Mesenchymal stem cell (in vitro differentiated cells and primary cell): Measurements from ENCODE around the gene BPIFB1.
A peak's percentile ranks its signal among the peaks of the same experiment; 100 is the strongest.

Experiments used
- DNase-seq: peaks from one replicate; pipeline ENCODE4 v3.0.0-alpha.2; 2013
- H2AFZ ChIP-seq: one replicate; pipeline ENCODE4 v1.6.1; 2013; ENCODE audit warnings: low read depth, mild to moderate bottlenecking, control low read depth, inconsistent platforms, low read length, moderate library complexity
- H2AK5ac ChIP-seq: 2 replicates; pipeline ENCODE4 v1.6.1; 2013; ENCODE audit warnings: low read length, moderate library complexity, mild to moderate bottlenecking, inconsistent platforms; ENCODE audit not compliant: severe bottlenecking
- H2BK120ac ChIP-seq: one replicate; pipeline ENCODE4 v1.6.1; 2013; ENCODE audit warnings: low read depth, mild to moderate bottlenecking, inconsistent platforms, low read length, moderate library complexity
- H2BK12ac ChIP-seq, 2 experiments: one replicate each; pipeline ENCODE4 v1.6.1; 2013; ENCODE audit warnings: inconsistent platforms in 2 of 2, low read length in 2 of 2, mild to moderate bottlenecking in 2 of 2, moderate library complexity in 2 of 2, control low read depth in 1 of 2
- H2BK15ac ChIP-seq: one replicate; pipeline ENCODE4 v1.6.1; 2013; ENCODE audit warnings: mild to moderate bottlenecking, low read depth, inconsistent platforms; ENCODE audit not compliant: poor library complexity, severe bottlenecking
- H2BK5ac ChIP-seq: 2 replicates; pipeline ENCODE4 v1.6.1; 2013; ENCODE audit warnings: low read depth, mild to moderate bottlenecking, low read length, control low read depth, inconsistent platforms; ENCODE audit not compliant: poor library complexity, severe bottlenecking
- H3K14ac ChIP-seq, 2 experiments: one replicate each; pipeline ENCODE4 v1.6.1; 2013; ENCODE audit warnings: inconsistent platforms in 2 of 2, low read length in 2 of 2, control low read depth in 1 of 2, mild to moderate bottlenecking in 1 of 2, moderate library complexity in 1 of 2
- H3K18ac ChIP-seq, 2 experiments: one replicate each; pipeline ENCODE4 v1.6.1; 2013; ENCODE audit warnings: inconsistent platforms in 2 of 2, low read length in 2 of 2, control low read depth in 1 of 2, low read depth in 1 of 2, mild to moderate bottlenecking in 1 of 2
- H3K23ac ChIP-seq, 2 experiments: one replicate each; pipeline ENCODE4 v1.6.1; 2013; ENCODE audit warnings: inconsistent platforms in 2 of 2, low read length in 2 of 2, mild to moderate bottlenecking in 2 of 2, moderate library complexity in 2 of 2, control low read depth in 1 of 2
- H3K27ac ChIP-seq: 2 replicates; pipeline ENCODE4 v1.5.1; 2013; ENCODE audit warnings: mild to moderate bottlenecking, moderate library complexity, low read length, control low read depth, inconsistent platforms; ENCODE audit not compliant: poor library complexity, severe bottlenecking
- H3K27me3 ChIP-seq, 2 experiments: 2 replicates each; pipeline versions ENCODE4 v1.6.1 to v1.7.0; 2013; ENCODE audit warnings: low read length in 2 of 2, mild to moderate bottlenecking in 2 of 2, moderate library complexity in 2 of 2, control low read depth in 1 of 2, inconsistent platforms in 1 of 2; ENCODE audit not compliant: control insufficient read depth in 1 of 2, insufficient read depth in 1 of 2
- H3K36me3 ChIP-seq, 2 experiments: 2 replicates each; pipeline versions ENCODE4 v1.6.1 to v1.7.0; 2013; ENCODE audit warnings: low read length in 2 of 2, control low read depth in 1 of 2, inconsistent platforms in 1 of 2, low read depth in 1 of 2, mild to moderate bottlenecking in 1 of 2; ENCODE audit not compliant: insufficient read depth in 2 of 2, control insufficient read depth in 1 of 2
- H3K4ac ChIP-seq, 2 experiments: one replicate each; pipeline ENCODE4 v1.6.1; 2013; ENCODE audit warnings: inconsistent platforms in 2 of 2, low read length in 2 of 2, mild to moderate bottlenecking in 2 of 2, moderate library complexity in 2 of 2, control low read depth in 1 of 2, low read depth in 1 of 2
- H3K4me1 ChIP-seq: 2 replicates; pipeline ENCODE4 v1.6.1; 2013; ENCODE audit warnings: low read depth, low read length, control low read depth; ENCODE audit not compliant: control insufficient read depth, insufficient read depth
- H3K4me2 ChIP-seq: 2 replicates; pipeline ENCODE4 v1.6.1; 2013; ENCODE audit warnings: low read length, mild to moderate bottlenecking, inconsistent platforms; ENCODE audit not compliant: poor library complexity, severe bottlenecking
- H3K4me3 ChIP-seq, 2 experiments: 2 replicates each; pipeline versions ENCODE4 v1.5.1 to v1.7.0; 2013; ENCODE audit warnings: low read length in 2 of 2, mild to moderate bottlenecking in 2 of 2, control low read depth in 1 of 2, low read depth in 1 of 2; ENCODE audit not compliant: insufficient read depth in 1 of 2
- H3K79me1 ChIP-seq: replicated peaks from 2 replicates; pipeline ENCODE4 v1.6.1; 2013; ENCODE audit warnings: mild to moderate bottlenecking, control low read depth, low read length, inconsistent platforms; ENCODE audit not compliant: poor library complexity, severe bottlenecking
- H3K9ac ChIP-seq: 2 replicates; pipeline ENCODE4 v1.7.0; 2013; ENCODE audit warnings: mild to moderate bottlenecking, low read length, moderate library complexity
- H3K9me3 ChIP-seq: 2 replicates; pipeline ENCODE4 v1.7.0; 2013; ENCODE audit warnings: mild to moderate bottlenecking, low read length; ENCODE audit not compliant: control insufficient read depth
- H4K8ac ChIP-seq: one replicate; pipeline ENCODE4 v1.6.1; 2013; ENCODE audit warnings: inconsistent platforms, mild to moderate bottlenecking, low read length, moderate library complexity
- H4K91ac ChIP-seq: one replicate; pipeline ENCODE4 v1.6.1; 2013; ENCODE audit warnings: mild to moderate bottlenecking, low read length, inconsistent platforms
- WGBS: methylation state at CpG from one replicate; pipeline ENCODE4 v1.1.7; 2013; ENCODE audit warnings: mixed read lengths; 5-methylcytosine and 5-hydroxymethylcytosine counted together

The BPIFB1 gene

DNA sequence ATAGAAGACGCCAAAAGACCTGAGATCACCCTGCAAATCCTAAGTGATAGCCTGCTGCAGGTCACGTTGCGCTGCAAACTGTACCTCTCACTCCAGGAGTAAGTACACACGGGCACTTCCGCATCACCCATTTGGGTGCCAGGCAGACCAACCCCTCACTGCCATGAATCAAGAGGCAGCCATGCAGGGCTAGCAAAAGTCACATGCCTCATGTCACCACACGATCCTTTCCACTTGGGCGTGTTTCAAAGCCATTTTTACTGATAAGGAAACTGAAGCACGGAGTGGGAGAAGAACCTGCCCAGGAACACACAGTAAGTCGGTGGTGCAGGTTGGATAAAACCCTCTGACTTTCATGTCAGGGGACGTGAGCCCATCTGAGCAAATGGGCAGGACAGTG, 37.0 kb downstream of the BPIFB1 start:
- DNase-seq, result no peak
- H3K27ac ChIP-seq, result no peak overlapping the region
- H2BK120ac ChIP-seq, result no peak overlapping the region
- no peak overlapping the region for H2AFZ ChIP-seq
- H3K9ac ChIP-seq, result no peak overlapping the region
- H2AK5ac ChIP-seq, result no peak overlapping the region
- no peak overlapping the region for H4K8ac ChIP-seq
- no peak overlapping the region for H3K14ac ChIP-seq
- no peak overlapping the region for H4K91ac ChIP-seq
- no peak overlapping the region for H2BK12ac ChIP-seq
- H2BK15ac ChIP-seq, result no peak overlapping the region
- no peak overlapping the region for H3K4ac ChIP-seq
- 92% methylated on average over 10 of the region's 10 CpGs for WGBS
- H3K4me3 ChIP-seq, result no peak overlapping the region
- H3K27me3 ChIP-seq, result peaks cover 37 to 84% of the 10 kb centered on the region in 2 experiments
- no peak overlapping the region for H3K23ac ChIP-seq
- H3K4me1 ChIP-seq, result no peaks in the 10 kb centered on the region
- no peak overlapping the region for H3K4me2 ChIP-seq
- no peak overlapping the region for H3K18ac ChIP-seq
- no peaks in the 10 kb centered on the region for H3K36me3 ChIP-seq
- H3K9me3 ChIP-seq, result no peaks in the 10 kb centered on the region
- H3K79me1 ChIP-seq, result no peaks in the 10 kb centered on the region
- H2BK5ac ChIP-seq, result no peak overlapping the region

DNA sequence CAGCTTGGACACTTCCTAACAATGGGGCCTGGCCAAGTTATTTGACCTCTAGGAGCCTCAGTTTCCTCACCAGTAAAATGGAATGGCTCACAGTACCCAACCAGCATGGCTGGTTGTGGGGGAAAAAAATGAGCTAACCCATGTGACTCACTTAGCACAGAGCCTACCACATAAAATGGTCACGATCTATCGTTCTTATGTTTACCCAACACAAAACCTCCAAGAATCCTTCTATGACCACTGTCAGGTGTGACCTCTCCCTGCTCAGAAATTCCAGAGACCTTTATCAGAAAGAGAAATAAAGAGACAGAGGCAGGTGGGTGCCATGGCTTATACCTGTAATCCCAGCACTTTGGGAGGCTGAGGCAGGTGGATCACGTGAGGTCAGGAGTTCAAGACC, 39.4 kb downstream of the BPIFB1 start:
- Histone ChIP-seq H3K14ac (no peak overlapping the region), H2BK15ac (no peak overlapping the region), H2BK5ac (no peak overlapping the region), H2AFZ (no peak overlapping the region), H3K4me1 (no peaks in the 10 kb centered on the region), H3K18ac (no peak overlapping the region), H3K23ac (no peak overlapping the region), H4K8ac (no peak overlapping the region), H3K79me1 (no peaks in the 10 kb centered on the region), H3K4ac (no peak overlapping the region), H2BK120ac (no peak overlapping the region), H2BK12ac (no peak overlapping the region), H3K9ac (no peak overlapping the region), H3K36me3 (no peaks in the 10 kb centered on the region), H4K91ac (no peak overlapping the region), H3K4me3 (no peak overlapping the region), H3K9me3 (no peaks in the 10 kb centered on the region), H2AK5ac (no peak overlapping the region), H3K27me3 (peaks cover 48 to 79% of the 10 kb centered on the region in 2 experiments), H3K4me2 (no peak overlapping the region), H3K27ac (no peak overlapping the region)
- WGBS, result 90% methylated on average over 1 of the region's 3 CpGs
- no peak for DNase-seq

DNA sequence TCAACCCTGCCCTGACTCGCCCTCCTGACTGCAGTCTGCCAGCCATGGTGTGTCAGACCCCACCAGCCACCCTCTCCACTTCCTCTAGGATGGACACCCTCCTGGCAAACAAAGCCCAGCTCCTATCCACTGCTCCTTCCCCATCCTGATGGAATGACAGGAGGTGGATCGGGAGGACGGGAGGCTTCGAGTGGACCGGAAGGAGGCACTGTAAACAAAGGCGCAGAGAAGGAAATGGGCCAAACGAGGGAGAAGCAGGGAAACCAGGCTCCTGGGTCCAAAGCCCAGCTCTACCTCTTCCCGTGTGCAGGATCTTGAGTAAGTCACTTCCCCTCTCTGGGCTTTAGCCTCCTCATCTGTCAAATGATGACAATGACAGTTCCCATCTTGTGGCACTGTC, 40.2 kb downstream of the BPIFB1 start:
- no peak overlapping the region for H3K4me2 ChIP-seq
- H2BK15ac ChIP-seq, result no peak overlapping the region
- no peak overlapping the region for H2AFZ ChIP-seq
- H3K18ac ChIP-seq, result no peak overlapping the region
- H3K27me3 ChIP-seq, result peaks cover 46 to 78% of the 10 kb centered on the region in 2 experiments
- H3K14ac ChIP-seq, result peak overlapping the region in 1 of 2 experiments; percentile 48
- no peak overlapping the region for H2AK5ac ChIP-seq
- H4K91ac ChIP-seq, result no peak overlapping the region
- no peaks in the 10 kb centered on the region for H3K79me1 ChIP-seq
- H2BK12ac ChIP-seq, result no peak overlapping the region
- 71% methylated on average over 8 of the region's 8 CpGs for WGBS
- H3K9ac ChIP-seq, result no peak overlapping the region
- no peak overlapping the region for H2BK5ac ChIP-seq
- no peak overlapping the region for H3K4me3 ChIP-seq
- H3K27ac ChIP-seq, result no peak overlapping the region
- H2BK120ac ChIP-seq, result no peak overlapping the region
- no peak overlapping the region for H3K4ac ChIP-seq
- no peak overlapping the region for H4K8ac ChIP-seq
- H3K23ac ChIP-seq, result peak overlapping the region in 1 of 2 experiments; percentile 70
- H3K36me3 ChIP-seq, result no peaks in the 10 kb centered on the region
- no peaks in the 10 kb centered on the region for H3K9me3 ChIP-seq
- no peak for DNase-seq
- no peaks in the 10 kb centered on the region for H3K4me1 ChIP-seq

DNA sequence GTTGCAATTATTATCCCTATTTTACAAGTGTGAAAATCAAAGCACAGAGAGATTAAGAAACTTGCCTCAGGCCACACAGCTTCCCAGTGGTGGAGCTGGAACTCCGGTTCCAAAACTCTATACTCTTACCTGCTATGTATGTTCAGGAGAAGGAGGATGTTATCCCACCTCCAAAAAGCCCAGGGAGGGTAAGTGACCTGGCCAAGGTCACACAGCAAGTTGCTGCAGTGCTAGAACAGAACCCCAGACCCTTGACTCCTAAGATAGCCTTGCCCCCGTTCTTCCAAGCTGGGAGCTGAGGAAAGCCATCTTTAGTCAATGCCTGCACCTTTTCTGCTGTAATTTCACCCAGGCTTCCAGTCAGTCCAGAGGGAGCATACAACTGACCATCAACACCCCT, 42.3 kb downstream of the BPIFB1 start:
- Histone ChIP-seq H3K9me3 (no peaks in the 10 kb centered on the region), H3K9ac (no peak overlapping the region), H4K8ac (no peak overlapping the region), H2AK5ac (no peak overlapping the region), H3K4me3 (no peak overlapping the region), H3K36me3 (no peaks in the 10 kb centered on the region), H3K4me2 (no peak overlapping the region), H3K27ac (no peak overlapping the region), H3K18ac (no peak overlapping the region), H2BK12ac (no peak overlapping the region), H2BK15ac (no peak overlapping the region), H2BK120ac (no peak overlapping the region), H3K27me3 (peaks cover 58 to 79% of the 10 kb centered on the region in 2 experiments), H4K91ac (no peak overlapping the region), H3K4ac (no peak overlapping the region), H2BK5ac (no peak overlapping the region), H3K4me1 (no peaks in the 10 kb centered on the region), H3K79me1 (no peaks in the 10 kb centered on the region), H2AFZ (no peak overlapping the region), H3K23ac (no peak overlapping the region), H3K14ac (no peak overlapping the region)
- 75% methylated on average over 2 of the region's 2 CpGs for WGBS
- no peak for DNase-seq
